Glutamatergic neuron (in vitro differentiated cells): ENCODE results near the gene CIAO1. TPM values are rescaled to one million over a fixed set of nuclear protein-coding genes. Genes with fewer than 3 reads are reported as not detected.

Experiments used
- DNase-seq: peaks from one replicate; pipeline ENCODE4 v3.0.0; 2022
- H3K27ac Mint-ChIP-seq: one replicate; pipeline ENCODE4 v1.8.0; 2020; ENCODE audit warnings: mild to moderate bottlenecking, mixed read lengths, inconsistent platforms; ENCODE audit not compliant: unreplicated experiment
- H3K27me3 Mint-ChIP-seq: one replicate; pipeline ENCODE4 v1.8.0; 2020; ENCODE audit warnings: mild to moderate bottlenecking, moderate library complexity, mixed read lengths, inconsistent platforms; ENCODE audit not compliant: unreplicated experiment
- H3K36me3 Mint-ChIP-seq: one replicate; pipeline ENCODE4 v1.8.0; 2020; ENCODE audit warnings: mild to moderate bottlenecking, mixed read lengths, inconsistent platforms; ENCODE audit not compliant: unreplicated experiment
- H3K4me1 Mint-ChIP-seq: one replicate; pipeline ENCODE4 v1.8.0; 2020; ENCODE audit warnings: mild to moderate bottlenecking, low read depth, mixed read lengths, inconsistent platforms; ENCODE audit not compliant: unreplicated experiment
- H3K4me3 Mint-ChIP-seq: one replicate; pipeline ENCODE4 v1.8.0; 2020; ENCODE audit warnings: mild to moderate bottlenecking, mixed read lengths, inconsistent platforms; ENCODE audit not compliant: unreplicated experiment
- H3K9me3 Mint-ChIP-seq: one replicate; pipeline ENCODE4 v1.8.0; 2020; ENCODE audit warnings: mild to moderate bottlenecking, moderate library complexity, mixed read lengths, inconsistent platforms; ENCODE audit not compliant: unreplicated experiment
- CTCF ChIP-seq: fragments of 200-600 bp; sonication (generic); IDR thresholded peaks from one replicate; pipeline ENCODE4 v1.5.0; 2021; ENCODE audit not compliant: partially characterized antibody, unreplicated experiment
- total RNA-seq: library from RNA; stranded (reverse); fragmentation: NEBNext Ultra II Directional; extraction: Animal tissue kit (Norgen Biotek cat#: 25700); gene quantifications from one replicate; pipeline ENCODE4 v1.2.1, GENCODE V29; 2021; ENCODE audit not compliant: unreplicated experiment

Gene CIAO1
- total RNA-seq, 1 donor from 2014 or later = 68.1 TPM

DNA sequence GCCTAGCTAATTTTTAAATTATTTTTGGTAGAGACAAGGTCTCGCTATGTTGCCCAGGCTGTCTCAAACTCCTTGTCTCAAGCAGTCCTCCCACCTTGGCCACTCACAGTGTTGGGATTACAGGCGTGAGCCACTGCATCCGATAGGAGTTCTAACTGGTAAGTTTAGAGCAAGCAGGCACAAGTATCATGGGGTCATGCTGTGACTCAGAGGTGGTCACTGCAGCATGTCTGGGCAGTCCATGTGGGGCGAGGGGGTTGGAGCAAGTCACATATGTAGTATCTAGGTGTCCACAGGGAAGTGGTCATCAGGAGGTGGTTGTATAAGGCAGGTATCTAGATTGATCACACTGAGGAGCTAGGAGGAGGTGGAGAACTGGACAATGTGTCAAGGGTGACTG is 34.7 kb upstream of the CIAO1 start:
- no peaks in the 10 kb centered on the region for H3K4me1 Mint-ChIP-seq

GRCh38 chr2:96233436-96233835 is 32.6 kb upstream of the CIAO1 start:
- H3K4me3 Mint-ChIP-seq = no peak overlapping the region
- H3K4me1 Mint-ChIP-seq = no peaks in the 10 kb centered on the region
- TF ChIP-seq CTCF = no peak
- H3K27ac Mint-ChIP-seq = no peak overlapping the region
- no peaks in the 10 kb centered on the region for H3K9me3 Mint-ChIP-seq
- H3K36me3 Mint-ChIP-seq = no peaks in the 10 kb centered on the region
- DNase-seq = no peak
- peaks cover 4% of the 10 kb centered on the region for H3K27me3 Mint-ChIP-seq

More for the DNA sequence above, 34.7 kb upstream of the CIAO1 start:
- H3K9me3 Mint-ChIP-seq = no peaks in the 10 kb centered on the region
- no peak for TF ChIP-seq CTCF
- no peak for DNase-seq
- H3K4me3 Mint-ChIP-seq = no peak overlapping the region
- peaks cover 2% of the 10 kb centered on the region for H3K27me3 Mint-ChIP-seq
- H3K27ac Mint-ChIP-seq = no peak overlapping the region
- H3K36me3 Mint-ChIP-seq = no peaks in the 10 kb centered on the region

- Mint-ChIP-seq H3K36me3 (no peaks in the 10 kb centered on the region), H3K4me3 (no peak overlapping the region), H3K9me3 (no peaks in the 10 kb centered on the region), H3K4me1 (no peaks in the 10 kb centered on the region), H3K27ac (no peak overlapping the region), H3K27me3 (peaks cover 4% of the 10 kb centered on the region)
- TF ChIP-seq CTCF = no peak
- no peak for DNase-seq
Measured at GRCh38 chr2:96233880-96234316, 32.1 kb upstream of the CIAO1 start.

DNA sequence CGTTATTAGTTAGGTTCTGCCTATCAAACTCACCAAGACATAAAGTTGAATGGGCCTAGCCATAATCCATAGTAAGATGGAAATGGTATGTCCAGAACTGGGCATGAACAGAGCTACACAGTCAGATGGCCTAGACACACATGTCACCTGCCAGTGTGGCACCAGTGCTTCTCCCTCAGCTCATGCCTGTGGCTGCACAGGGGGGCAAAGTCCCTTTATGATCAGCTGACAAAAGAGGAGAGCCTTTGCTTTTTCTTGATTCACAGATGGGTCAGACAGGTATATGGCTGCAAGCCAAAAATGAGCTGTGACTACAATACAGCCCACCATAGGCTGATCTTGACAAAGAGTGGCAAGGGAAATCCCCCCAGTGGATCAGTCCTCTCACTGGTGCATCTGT is 29.1 kb upstream of the CIAO1 start:
- Mint-ChIP-seq H3K9me3 (no peaks in the 10 kb centered on the region), H3K4me3 (no peak overlapping the region), H3K4me1 (peaks cover 4% of the 10 kb centered on the region), H3K36me3 (no peaks in the 10 kb centered on the region), H3K27ac (no peak overlapping the region), H3K27me3 (peaks cover 5% of the 10 kb centered on the region)
- TF ChIP-seq CTCF = no peak
- no peak for DNase-seq

GRCh38 chr2:96238266-96238665 is 27.8 kb upstream of the CIAO1 start:
- peaks cover 4% of the 10 kb centered on the region for H3K4me1 Mint-ChIP-seq
- no peaks in the 10 kb centered on the region for H3K9me3 Mint-ChIP-seq
- TF ChIP-seq CTCF = no peak
- no peak overlapping the region for H3K4me3 Mint-ChIP-seq
- DNase-seq = no peak
- peaks cover 5% of the 10 kb centered on the region for H3K27me3 Mint-ChIP-seq
- H3K36me3 Mint-ChIP-seq = no peaks in the 10 kb centered on the region
- no peak overlapping the region for H3K27ac Mint-ChIP-seq
